MV-4-11 (cell line): ENCODE data around the gene CFAP141.
A peak's percentile ranks its signal among the peaks of the same experiment; 100 is the strongest.

Experiments
- DNase-seq: peaks from one replicate; lab custom pipeline; 2025; lab: John Stamatoyannopoulos, UW

CFAP141 gene

GRCh38 chr1:154171880-154172279, 34.3 kb downstream of the CFAP141 start:
- DNase-seq = no peak

- no peak for DNase-seq
Observed at GRCh38 chr1:154171223-154171583, 34.9 kb downstream of the CFAP141 start.

GRCh38 chr1:154170547-154171222, 35.4 kb downstream of the CFAP141 start:
- DNase-seq = no peak

GRCh38 chr1:154167461-154167860, 38.7 kb downstream of the CFAP141 start:
- DNase-seq = no peak

- DNase-seq = no peak
Observed at GRCh38 chr1:154166207-154166606, 39.9 kb downstream of the CFAP141 start.

- no peak for DNase-seq
Observed at GRCh38 chr1:154159554-154159953, 46.6 kb downstream of the CFAP141 start.

GRCh38 chr1:154158307-154159125, 47.6 kb downstream of the CFAP141 start:
- peak; percentile 93 for DNase-seq

- peak; percentile 88 for DNase-seq
Observed at GRCh38 chr1:154157520-154158306, 48.4 kb downstream of the CFAP141 start.

- no peak for DNase-seq
Observed at GRCh38 chr1:154155251-154155650, 50.9 kb downstream of the CFAP141 start.

GRCh38 chr1:154154534-154155191, 51.5 kb downstream of the CFAP141 start, which contains the start of gene NUP210L:
Gene NUP210L (minus strand): TSS chr1:154155073.
- DNase-seq = no peak

- no peak for DNase-seq
Observed at GRCh38 chr1:154154053-154154452, 52.1 kb downstream of the CFAP141 start.

- DNase-seq = no peak
Observed at GRCh38 chr1:154151311-154151710, 54.8 kb downstream of the CFAP141 start.
